ENCODE measurements around the gene CMIP.

Gene CMIP

GRCh38 chr16:81612351-81613163 lies 167.9 kb downstream of the CMIP start:
- DNase-seq, result no peak

GRCh38 chr16:81614171-81614570 lies 169.6 kb downstream of the CMIP start:
- DNase-seq, result no peak

GRCh38 chr16:81614654-81615359 lies 170.2 kb downstream of the CMIP start:
- no peak for DNase-seq

GRCh38 chr16:81615411-81615810 lies 170.8 kb downstream of the CMIP start:
- no peak for DNase-seq

- DNase-seq, result no peak
Observed at GRCh38 chr16:81615833-81616232, 171.2 kb downstream of the CMIP start.

GRCh38 chr16:81616321-81617020 lies 171.9 kb downstream of the CMIP start:
- DNase-seq, result peak; percentile 81

GRCh38 chr16:81617021-81617346 lies 172.4 kb downstream of the CMIP start:
- DNase-seq, result no peak

- no peak for DNase-seq
Observed at GRCh38 chr16:81618187-81618586, 173.6 kb downstream of the CMIP start.

- DNase-seq, result no peak
Observed at GRCh38 chr16:81618661-81619060, 174.1 kb downstream of the CMIP start.

GRCh38 chr16:81620029-81620428 lies 175.4 kb downstream of the CMIP start:
- no peak for DNase-seq

GRCh38 chr16:81620796-81621195 lies 176.2 kb downstream of the CMIP start:
- no peak for DNase-seq

- DNase-seq, result no peak
Observed at GRCh38 chr16:81621496-81621895, 176.9 kb downstream of the CMIP start.

GRCh38 chr16:81623365-81624102 lies 178.9 kb downstream of the CMIP start:
- peak; percentile 67 for DNase-seq

GRCh38 chr16:81624403-81624759 lies 179.8 kb downstream of the CMIP start:
- DNase-seq, result no peak

- DNase-seq, result no peak
Observed at GRCh38 chr16:81624760-81625543, 180.3 kb downstream of the CMIP start.

GRCh38 chr16:81625544-81626153 lies 181.0 kb downstream of the CMIP start:
- peak; percentile 31 for DNase-seq

- DNase-seq, result peak; percentile 66
Observed at GRCh38 chr16:81626181-81626674, 181.6 kb downstream of the CMIP start.

- peak; percentile 26 for DNase-seq
Observed at GRCh38 chr16:81627024-81627423, 182.4 kb downstream of the CMIP start.

GRCh38 chr16:81627729-81628244 lies 183.2 kb downstream of the CMIP start:
- no peak for DNase-seq

GRCh38 chr16:81629034-81629802 lies 184.6 kb downstream of the CMIP start:
- DNase-seq, result no peak
